ENCODE data around the gene CCSER1. TPM values are rescaled to one million over a fixed set of nuclear protein-coding genes. Genes with fewer than 3 reads are reported as not detected.

Gene CCSER1
- total RNA-seq, 4 donors from 2014 or later = 3.6 to 7.0 (median 5.5) TPM

DNA sequence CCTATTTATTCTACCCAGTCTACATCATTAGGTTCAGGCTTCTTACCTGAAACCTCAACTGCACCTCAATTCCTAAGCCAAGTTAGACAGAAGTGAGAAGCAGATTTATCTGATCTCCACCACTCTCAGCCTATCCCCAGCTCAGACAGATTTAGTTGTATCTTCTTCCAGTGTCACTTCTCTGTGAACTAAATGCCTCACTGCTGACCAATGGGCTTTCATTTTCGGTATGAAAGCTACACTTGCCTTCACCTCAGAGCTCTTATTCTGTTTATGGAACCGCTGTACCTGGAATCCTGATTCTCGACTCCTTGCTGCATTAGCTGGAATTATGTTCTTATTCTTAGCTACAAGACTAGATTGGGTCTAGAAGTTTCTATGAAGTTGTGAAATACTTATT, 833.2 kb downstream of the CCSER1 start:
- intact Hi-C loops (cut with DNase I) = no loop called here
- H3K4me3 ChIP-seq = no peak overlapping the region
- H3K27ac ChIP-seq (replicated peaks in 1 of 4) = no peak overlapping the region
- DNase-seq (ENCODE audit: extremely low spot score) = no peak
- no peaks in the 10 kb centered on the region for H3K4me1 ChIP-seq
- TF ChIP-seq POLR2AphosphoS5 (IDR thresholded peaks at IDR 0.05) = no peak
- no peak for TF ChIP-seq EP300 (IDR thresholded peaks at IDR 0.05)
- TF ChIP-seq, protein P1, sequence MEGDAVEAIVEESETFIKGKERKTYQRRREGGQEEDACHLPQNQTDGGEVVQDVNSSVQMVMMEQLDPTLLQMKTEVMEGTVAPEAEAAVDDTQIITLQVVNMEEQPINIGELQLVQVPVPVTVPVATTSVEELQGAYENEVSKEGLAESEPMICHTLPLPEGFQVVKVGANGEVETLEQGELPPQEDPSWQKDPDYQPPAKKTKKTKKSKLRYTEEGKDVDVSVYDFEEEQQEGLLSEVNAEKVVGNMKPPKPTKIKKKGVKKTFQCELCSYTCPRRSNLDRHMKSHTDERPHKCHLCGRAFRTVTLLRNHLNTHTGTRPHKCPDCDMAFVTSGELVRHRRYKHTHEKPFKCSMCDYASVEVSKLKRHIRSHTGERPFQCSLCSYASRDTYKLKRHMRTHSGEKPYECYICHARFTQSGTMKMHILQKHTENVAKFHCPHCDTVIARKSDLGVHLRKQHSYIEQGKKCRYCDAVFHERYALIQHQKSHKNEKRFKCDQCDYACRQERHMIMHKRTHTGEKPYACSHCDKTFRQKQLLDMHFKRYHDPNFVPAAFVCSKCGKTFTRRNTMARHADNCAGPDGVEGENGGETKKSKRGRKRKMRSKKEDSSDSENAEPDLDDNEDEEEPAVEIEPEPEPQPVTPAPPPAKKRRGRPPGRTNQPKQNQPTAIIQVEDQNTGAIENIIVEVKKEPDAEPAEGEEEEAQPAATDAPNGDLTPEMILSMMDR (IDR thresholded peaks at IDR 0.05) = no peak
- no peak for TF ChIP-seq POLR2A (IDR thresholded peaks at IDR 0.05; ENCODE audit: low read depth)
- 88% methylated on average over 3 of the region's 3 CpGs for WGBS
- H3K36me3 ChIP-seq = no peaks in the 10 kb centered on the region
- no peaks in the 10 kb centered on the region for H3K9me3 ChIP-seq
- H3K27me3 ChIP-seq = no peaks in the 10 kb centered on the region

GRCh38 chr4:90960840-90961239, 833.6 kb downstream of the CCSER1 start:
- Histone ChIP-seq H3K4me3 (no peak overlapping the region), H3K4me1 (no peaks in the 10 kb centered on the region), H3K27ac (replicated peaks in 1 of 4) (no peak overlapping the region), H3K9me3 (no peaks in the 10 kb centered on the region), H3K27me3 (no peaks in the 10 kb centered on the region), H3K36me3 (no peaks in the 10 kb centered on the region)
- 100% methylated on average over 1 of the region's 1 CpG for WGBS
- TF ChIP-seq EP300 (IDR thresholded peaks at IDR 0.05) (no peak), POLR2AphosphoS5 (IDR thresholded peaks at IDR 0.05) (no peak), POLR2A (IDR thresholded peaks at IDR 0.05; ENCODE audit: low read depth) (no peak)
- TF ChIP-seq, protein P1 (IDR thresholded peaks at IDR 0.05) = no peak
- intact Hi-C loops (cut with DNase I) = no loop called here
- DNase-seq (ENCODE audit: extremely low spot score) = no peak

DNA sequence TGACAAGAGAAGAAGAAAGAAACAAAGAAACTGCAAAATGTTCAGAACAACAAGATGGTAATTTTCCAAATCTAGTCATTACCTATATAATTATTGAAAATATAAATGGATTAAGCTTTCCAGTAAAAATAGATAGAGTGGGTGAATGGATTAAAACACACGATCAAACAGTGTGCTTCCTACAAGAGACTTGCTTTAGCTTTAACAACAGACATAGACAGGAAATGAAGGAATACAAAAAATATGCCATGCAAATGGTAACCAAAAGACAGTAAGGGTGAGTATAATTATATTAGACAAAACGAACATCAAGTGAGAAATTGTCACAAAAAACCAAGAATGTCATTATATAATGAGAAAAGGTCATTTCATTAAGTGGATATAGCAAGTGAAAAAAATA, 842.8 kb downstream of the CCSER1 start:
- Histone ChIP-seq H3K27ac (replicated peaks in 1 of 4) (no peak overlapping the region), H3K9me3 (no peaks in the 10 kb centered on the region), H3K36me3 (no peaks in the 10 kb centered on the region), H3K27me3 (no peaks in the 10 kb centered on the region), H3K4me1 (no peaks in the 10 kb centered on the region), H3K4me3 (no peak overlapping the region)
- intact Hi-C loops (cut with DNase I) = no loop called here
- TF ChIP-seq EP300 (IDR thresholded peaks at IDR 0.05) (no peak), POLR2A (IDR thresholded peaks at IDR 0.05; ENCODE audit: low read depth) (no peak), POLR2AphosphoS5 (IDR thresholded peaks at IDR 0.05) (no peak)
- TF ChIP-seq, protein P1 (IDR thresholded peaks at IDR 0.05) = no peak
- 83% methylated on average over 2 of the region's 2 CpGs for WGBS
- DNase-seq (ENCODE audit: extremely low spot score) = no peak

- no peaks in the 10 kb centered on the region for H3K4me1 ChIP-seq
- no peaks in the 10 kb centered on the region for H3K27me3 ChIP-seq
- no peaks in the 10 kb centered on the region for H3K36me3 ChIP-seq
- no peak for DNase-seq (ENCODE audit: extremely low spot score)
- WGBS = 92% methylated on average over 3 of the region's 3 CpGs
- intact Hi-C loops (cut with DNase I) = no loop called here
- no peak overlapping the region for H3K4me3 ChIP-seq
- no peaks in the 10 kb centered on the region for H3K9me3 ChIP-seq
- no peak overlapping the region for H3K27ac ChIP-seq (replicated peaks in 1 of 4)
- TF ChIP-seq POLR2A (IDR thresholded peaks at IDR 0.05; ENCODE audit: low read depth) (no peak), POLR2AphosphoS5 (IDR thresholded peaks at IDR 0.05) (no peak), EP300 (IDR thresholded peaks at IDR 0.05) (no peak)
- TF ChIP-seq, protein P1 (IDR thresholded peaks at IDR 0.05) = no peak
These were observed 850.5 kb downstream of the CCSER1 start for GRCh38 chr4:90977726-90978125.

- H3K4me1 ChIP-seq = no peaks in the 10 kb centered on the region
- DNase-seq (ENCODE audit: extremely low spot score) = no peak
- 89% methylated on average over 6 of the region's 6 CpGs for WGBS
- intact Hi-C loops (cut with DNase I) = no loop called here
- no peak for TF ChIP-seq POLR2AphosphoS5 (IDR thresholded peaks at IDR 0.05)
- no peak for TF ChIP-seq POLR2A (IDR thresholded peaks at IDR 0.05; ENCODE audit: low read depth)
- no peak for TF ChIP-seq EP300 (IDR thresholded peaks at IDR 0.05)
- TF ChIP-seq, protein P1 (IDR thresholded peaks at IDR 0.05) = no peak
- H3K4me3 ChIP-seq = no peak overlapping the region
- H3K36me3 ChIP-seq = no peaks in the 10 kb centered on the region
- no peaks in the 10 kb centered on the region for H3K9me3 ChIP-seq
- H3K27ac ChIP-seq (replicated peaks in 1 of 4) = no peak overlapping the region
- H3K27me3 ChIP-seq = no peaks in the 10 kb centered on the region
These were observed 852.4 kb downstream of the CCSER1 start for GRCh38 chr4:90979556-90979955.

Measured in esophagus muscularis mucosa (tissue), 4 donors.